SK-N-SH (cell line): ENCODE measurements around the gene FBXO7. TPM values are rescaled to one million over a fixed set of nuclear protein-coding genes. Genes with fewer than 3 reads are reported as not detected.

ENCODE experiments used
- CTCF ChIA-PET: fragments of 300-600, 350-600 bp; formaldehyde crosslinking; extraction: SDS; loops from one replicate; lab custom pipeline; 2021; lab: Yijun Ruan, JAX
- POLR2A ChIA-PET: fragments of 350-600 bp; sonication (Branson Sonifier 250); formaldehyde crosslinking; extraction: SDS; loops from one replicate; lab custom pipeline; 2020; ENCODE audit warnings: antibody characterized with exemption, inconsistent platforms; lab: Yijun Ruan, JAX
- DNase-seq: peaks from one replicate; pipeline ENCODE4 v3.0.0; 2012
- H2AFZ ChIP-seq: fragments of 200-600 bp; sonication (generic); 2 replicates; pipeline ENCODE4 v1.8.1; 2016; ENCODE audit warnings: antibody characterized with exemption, mild to moderate bottlenecking, low read depth
- H3F3A ChIP-seq: fragments of 200-600 bp; sonication (generic); replicated peaks from 2 replicates; pipeline ENCODE3; 2016; ENCODE audit warnings: antibody characterized with exemption, mild to moderate bottlenecking; ENCODE audit not compliant: insufficient read depth
- H3K27ac ChIP-seq, 2 experiments: fragments of 200-500 bp in 1 of 2; fragments of 200-600 bp in 1 of 2; sonication (Bioruptor generic) in 1 of 2; sonication (generic), shearing (Covaris generic) in 1 of 2; 2 replicates each; pipeline versions ENCODE4 v1.5.1 to v1.6.1; 2014 to 2016; ENCODE audit warnings: low read depth in 2 of 2, inconsistent platforms in 1 of 2, low read length in 1 of 2, mild to moderate bottlenecking in 1 of 2, mixed read lengths in 1 of 2
- H3K27me3 ChIP-seq: fragments of 200-600 bp; sonication (generic), shearing (Covaris generic); 2 replicates; pipeline ENCODE4 v1.6.1; 2016; ENCODE audit warnings: mixed run types; ENCODE audit not compliant: insufficient read depth
- H3K36me3 ChIP-seq, 2 experiments: fragments of 200-500 bp in 1 of 2; fragments of 200-600 bp in 1 of 2; sonication (Bioruptor generic) in 1 of 2; sonication (generic) in 1 of 2; replicated peaks in 1 of 2; 2 replicates each; pipeline versions ENCODE3 to v1.5.1; 2014 to 2016; ENCODE audit warnings: low read length in 1 of 2, mild to moderate bottlenecking in 1 of 2; ENCODE audit not compliant: insufficient read depth in 2 of 2, control insufficient read depth in 1 of 2
- H3K4me1 ChIP-seq, 2 experiments: fragments of 200-500 bp in 1 of 2; fragments of 200-600 bp in 1 of 2; sonication (Bioruptor generic) in 1 of 2; sonication (generic), shearing (Covaris generic) in 1 of 2; 2 replicates each; pipeline versions ENCODE4 v1.5.1 to v1.6.1; 2014 to 2016; ENCODE audit warnings: low read depth in 1 of 2, low read length in 1 of 2, mixed run types in 1 of 2; ENCODE audit not compliant: insufficient read depth in 2 of 2, control insufficient read depth in 1 of 2
- H3K4me2 ChIP-seq: fragments of 200-600 bp; sonication (generic), shearing (Covaris generic); 2 replicates; pipeline ENCODE4 v1.6.1; 2017; ENCODE audit warnings: mixed run types
- H3K4me3 ChIP-seq, 2 experiments: fragments of 200-500 bp in 1 of 2; fragments of 200-600 bp in 1 of 2; sonication (Bioruptor generic) in 1 of 2; sonication (generic), shearing (Covaris generic) in 1 of 2; 2 replicates each; pipeline versions ENCODE4 v1.5.1 to v1.8.1; 2014 to 2016; ENCODE audit warnings: low read depth in 2 of 2, inconsistent platforms in 1 of 2, low read length in 1 of 2, mild to moderate bottlenecking in 1 of 2, mixed read lengths in 1 of 2, moderate library complexity in 1 of 2
- H3K79me2 ChIP-seq: fragments of 200-600 bp; sonication (generic); 2 replicates; pipeline ENCODE4 v1.8.1; 2017; ENCODE audit warnings: mild to moderate bottlenecking; ENCODE audit not compliant: insufficient read depth
- H3K9ac ChIP-seq: fragments of 200-600 bp; sonication (generic); 2 replicates; pipeline ENCODE4 v1.6.1; 2017; ENCODE audit warnings: mixed run types
- H3K9me2 ChIP-seq: fragments of 200-600 bp; sonication (generic); 2 replicates; pipeline ENCODE4 v1.6.1; 2017; ENCODE audit warnings: mixed run types
- H3K9me3 ChIP-seq: fragments of 200-600 bp; sonication (generic); 2 replicates; pipeline ENCODE4 v1.6.1; 2017; ENCODE audit warnings: mixed run types, mild to moderate bottlenecking, moderate library complexity
- H4K20me1 ChIP-seq: fragments of 200-600 bp; sonication (generic); 2 replicates; pipeline ENCODE4 v1.6.1; 2017; ENCODE audit warnings: mild to moderate bottlenecking, mixed run types; ENCODE audit not compliant: insufficient read depth
- CHD2 ChIP-seq: fragments of 150-350 bp; IDR thresholded peaks from 2 replicates; pipeline ENCODE4 v1.6.1; 2018; ENCODE audit warnings: low read length; ENCODE audit not compliant: partially characterized antibody
- ELF1 ChIP-seq: IDR thresholded peaks from 2 replicates; pipeline ENCODE4 v1.4.0; 2012
- EP300 ChIP-seq, 2 experiments: IDR thresholded peaks; 2 replicates each; pipeline versions ENCODE4 v1.4.0 to v1.6.1; 2012; ENCODE audit warnings: borderline replicate concordance in 1 of 2, low read depth in 1 of 2, low read length in 1 of 2
- FOXJ3 ChIP-seq: sonication (generic); formaldehyde crosslinking; IDR thresholded peaks from 2 replicates; pipeline ENCODE4 v1.5.1; 2020; ENCODE audit warnings: mild to moderate bottlenecking, missing genetic modification reagents
- FOXM1 ChIP-seq: IDR thresholded peaks from 2 replicates; pipeline ENCODE4 v1.4.0; 2012; ENCODE audit warnings: low read depth, mild to moderate bottlenecking
- GATA2 ChIP-seq: sonication (generic); formaldehyde crosslinking; IDR thresholded peaks from 2 replicates; pipeline ENCODE4 v1.5.0; 2020; ENCODE audit warnings: mild to moderate bottlenecking, missing genetic modification reagents
- IRF3 ChIP-seq: fragments of 150-350 bp; IDR thresholded peaks from 2 replicates; pipeline ENCODE4 v1.6.1; 2016; ENCODE audit warnings: mild to moderate bottlenecking, low read depth, low read length
- JUND ChIP-seq: IDR thresholded peaks from 2 replicates; pipeline ENCODE4 v1.4.0; 2012
- MAX ChIP-seq: IDR thresholded peaks from 2 replicates; pipeline ENCODE4 v1.4.0; 2012; ENCODE audit warnings: low read depth
- MXI1 ChIP-seq: IDR thresholded peaks from 2 replicates; pipeline ENCODE4 v1.6.1; 2012; ENCODE audit warnings: mild to moderate bottlenecking, low read depth, low read length, improper control_type of control experiment
- NFIC ChIP-seq: IDR thresholded peaks from 2 replicates; pipeline ENCODE4 v1.4.0; 2012; ENCODE audit warnings: borderline replicate concordance
- NRF1 ChIP-seq: IDR thresholded peaks from 2 replicates; pipeline ENCODE4 v1.6.1; 2012; ENCODE audit warnings: low read depth, mild to moderate bottlenecking, low read length
- PBX3 ChIP-seq: IDR thresholded peaks from 2 replicates; pipeline ENCODE4; 2012
- POLR2AphosphoS5 ChIP-seq: IDR thresholded peaks from 2 replicates; pipeline ENCODE4 v1.6.1; 2012; ENCODE audit warnings: low read depth, low read length
- RCOR1 ChIP-seq: fragments of 150-350 bp; IDR thresholded peaks from 2 replicates; pipeline ENCODE4 v1.6.1; 2017; ENCODE audit warnings: antibody characterized with exemption, low read length
- RXRA ChIP-seq: IDR thresholded peaks from 2 replicates; pipeline ENCODE4 v1.4.0; 2012; ENCODE audit warnings: low read depth, mild to moderate bottlenecking, borderline replicate concordance
- SIN3A ChIP-seq: IDR thresholded peaks from 2 replicates; pipeline ENCODE4 v1.6.1; 2012; ENCODE audit warnings: low read depth, mild to moderate bottlenecking, low read length, moderate library complexity, borderline replicate concordance
- TCF12 ChIP-seq: IDR thresholded peaks from 2 replicates; pipeline ENCODE4 v1.4.0; 2012
- TEAD4 ChIP-seq: IDR thresholded peaks from 2 replicates; pipeline ENCODE4 v1.4.0; 2012; ENCODE audit warnings: mild to moderate bottlenecking, borderline replicate concordance; ENCODE audit not compliant: insufficient read depth
- USF1 ChIP-seq: IDR thresholded peaks from 2 replicates; pipeline ENCODE4 v1.4.0; 2012; ENCODE audit warnings: low read depth, borderline replicate concordance
- USF2 ChIP-seq: fragments of 150-350 bp; IDR thresholded peaks from 2 replicates; pipeline ENCODE4 v1.6.1; 2017; ENCODE audit warnings: antibody characterized with exemption, low read length, low read depth, borderline replicate concordance
- YY1 ChIP-seq: IDR thresholded peaks from 2 replicates; pipeline ENCODE4 v1.4.0; 2012; ENCODE audit warnings: low read depth, mild to moderate bottlenecking
- WGBS: methylation state at CpG from one replicate; pipeline ENCODE4 v1.1.6; 2017; ENCODE audit warnings: low lambda C conversion rate; 5-methylcytosine and 5-hydroxymethylcytosine counted together
- polyA plus RNA-seq, 3 experiments: library from polyadenylated mRNA; depleted of rRNA; stranded (reverse); fragments of >200 nt; gene quantifications; 2 replicates each; pipeline ENCODE4 v1.2.3, GENCODE V29; 2012

The FBXO7 gene
- polyA plus RNA-seq, 1 of the 3 experiments (the other 2 are of a cell fraction) = 77.3 TPM

GRCh38 chr22:32517921-32518320 lies 43.3 kb downstream of the FBXO7 start:
- TF ChIP-seq RCOR1 (no peak), MXI1 (no peak), CHD2 (no peak), EP300 (IDR thresholded peaks at IDR 0.05; ENCODE audit: borderline replicate concordance in 1 of 2, low read depth in 1 of 2, low read length in 1 of 2) (no peak), TCF12 (no peak), RXRA (no peak), USF2 (no peak), USF1 (no peak), FOXM1 (no peak), FOXJ3 (CRISPR knock-in tag) (no peak), IRF3 (no peak), MAX (no peak), NFIC (no peak), JUND (no peak), YY1 (no peak), POLR2AphosphoS5 (no peak)
- WGBS = 76% methylated on average over 7 of the region's 8 CpGs
- H3K27me3 ChIP-seq = no peaks in the 10 kb centered on the region
- no peaks in the 10 kb centered on the region for H3K9me2 ChIP-seq
- H3K36me3 ChIP-seq = no peaks in the 10 kb centered on the region
- H3K4me3 ChIP-seq = no peak overlapping the region
- no peak overlapping the region for H2AFZ ChIP-seq
- POLR2A ChIA-PET = no interaction called here
- no peak overlapping the region for H3K27ac ChIP-seq
- H3K4me1 ChIP-seq = peaks cover 0 to 2% of the 10 kb centered on the region in 2 experiments; a peak in 1 of 4 replicates
- CTCF ChIA-PET = interaction anchor here (1.5 to 4.9 kb wide), 2 partner anchors 11 to 36 kb away, joined by 4 to 41 read pairs; no protein-coding TSS in a partner anchor
- no peaks in the 10 kb centered on the region for H4K20me1 ChIP-seq
- H3F3A ChIP-seq = no peaks in the 10 kb centered on the region
- no peaks in the 10 kb centered on the region for H3K79me2 ChIP-seq
- H3K9me3 ChIP-seq = no peaks in the 10 kb centered on the region
- no peak overlapping the region for H3K9ac ChIP-seq
- H3K4me2 ChIP-seq = no peak overlapping the region
- no peak for DNase-seq

- Histone ChIP-seq H2AFZ (no peak overlapping the region), H3K9me2 (no peaks in the 10 kb centered on the region), H3K27me3 (no peaks in the 10 kb centered on the region), H4K20me1 (no peaks in the 10 kb centered on the region), H3K79me2 (no peaks in the 10 kb centered on the region), H3K4me3 (no peak overlapping the region), H3K36me3 (no peaks in the 10 kb centered on the region), H3K9ac (no peak overlapping the region), H3K4me2 (no peak overlapping the region), H3K27ac (no peak overlapping the region), H3K4me1 (peaks cover 0 to 2% of the 10 kb centered on the region in 2 experiments; a peak in 1 of 4 replicates), H3F3A (no peaks in the 10 kb centered on the region), H3K9me3 (no peaks in the 10 kb centered on the region)
- POLR2A ChIA-PET = no interaction called here
- WGBS = 38% methylated on average over 1 of the region's 1 CpG
- DNase-seq = no peak
- CTCF ChIA-PET = interaction anchor here (1.1 to 4.9 kb wide), 3 partner anchors 11 to 482 kb away, joined by 3 to 41 read pairs (median 4); no protein-coding TSS in a partner anchor
- TF ChIP-seq TCF12 (no peak), CHD2 (no peak), SIN3A (no peak), USF2 (no peak), GATA2 (no peak), PBX3 (no peak), POLR2AphosphoS5 (no peak), TEAD4 (no peak), NRF1 (no peak), IRF3 (no peak), ELF1 (no peak), YY1 (no peak), EP300 (IDR thresholded peaks at IDR 0.05; ENCODE audit: borderline replicate concordance in 1 of 2, low read depth in 1 of 2, low read length in 1 of 2) (no peak), FOXJ3 (CRISPR knock-in tag) (no peak)
Observed at GRCh38 chr22:32518381-32518780, 43.8 kb downstream of the FBXO7 start.
